Adrenal gland (tissue), 12 donors: Measurements from ENCODE around the gene TAC3. TPM values are rescaled to one million over a fixed set of nuclear protein-coding genes. Genes with fewer than 3 reads are reported as not detected.

Experiments used
- DNase-seq, 7 donors: peaks; one replicate each; pipeline ENCODE4 v3.0.0-alpha.2; 2019 to 2020
- H3K27ac ChIP-seq, 5 donors: fragments of 200-600 bp; sonication (generic) in 4 of 5; 1 replicate in 3 of 5; 2 replicates in 2 of 5; pipeline versions ENCODE4 v1.5.1 to v1.8.0; 2016 to 2020; ENCODE audit warnings: mild to moderate bottlenecking in 1 of 5
- H3K27me3 ChIP-seq: fragments of 200-600 bp; 2 replicates; pipeline ENCODE4 v1.8.0; 2021
- H3K36me3 ChIP-seq, 2 donors: fragments of 200-600 bp; replicated peaks in 1 of 2; 1 replicate in 1 of 2; 2 replicates in 1 of 2; pipeline versions ENCODE4 v1.5.1 to v1.8.0; 2018 to 2022
- H3K4me1 ChIP-seq, 2 donors: fragments of 200-600 bp; replicated peaks in 1 of 2; 1 replicate in 1 of 2; 2 replicates in 1 of 2; pipeline versions ENCODE4 v1.5.1 to v1.8.0; 2018 to 2021
- H3K4me3 ChIP-seq, 4 donors: fragments of 200-600 bp; sonication (generic) in 3 of 4; one replicate each; pipeline ENCODE4 v1.5.1; 2016 to 2018
- H3K9me3 ChIP-seq, 3 donors: fragments of 200-600 bp; sonication (generic) in 1 of 3; replicated peaks in 1 of 3; 1 replicate in 2 of 3; 2 replicates in 1 of 3; pipeline versions ENCODE4 v1.5.1 to v1.8.0; 2016 to 2021
- CTCF ChIP-seq, 6 experiments: fragments of 450-650 bp in 4 of 6; fragments of 200-600 bp in 2 of 6; sonication (generic) in 1 of 6; IDR thresholded peaks; 1 replicate in 5 of 6; 2 replicates in 1 of 6; pipeline versions ENCODE4 v1.5.1 to v1.8.0; 2016 to 2021; ENCODE audit warnings: antibody characterized with exemption in 6 of 6, mild to moderate bottlenecking in 2 of 6, moderate library complexity in 1 of 6
- POLR2A ChIP-seq, 2 donors: fragments of 450-650 bp; IDR thresholded peaks; one replicate each; pipeline ENCODE4 v1.6.1; 2017; ENCODE audit warnings: antibody characterized with exemption in 2 of 2, mild to moderate bottlenecking in 2 of 2, moderate library complexity in 1 of 2
- WGBS, 4 donors: extraction: QIAGEN DNeasy Blood & Tissue Kit in 2 of 4; methylation state at CpG; one replicate each; pipeline versions ENCODE4 v1.1.5 to v1.1.7; 2013 to 2017; 5-methylcytosine and 5-hydroxymethylcytosine counted together
- intact Hi-C, 2 donors: fragments of 100-400 bp; cut with DNase I; formaldehyde crosslinking; loops; one replicate each; pipeline versions ENCODE4 v1.14.1 to v1.15.0; 2022 to 2023
- polyA plus RNA-seq, 3 donors: library from polyadenylated mRNA; stranded (reverse); fragments of 200-250 nt in 2 of 3; fragments of 350-450 nt in 1 of 3; fragmentation: Illumina TruSeq in 1 of 3; extraction: RNeasy Lipid Tissue Mini Kit (QIAGEN cat#74804) in 1 of 3; gene quantifications; one replicate each; pipeline ENCODE4 v1.2.3, GENCODE V29; 2013 to 2014
- total RNA-seq, 9 donors: library from RNA; depleted of rRNA in 4 of 9; stranded (reverse); fragments of >200 nt in 4 of 9; fragments of 120-200 nt in 1 of 9; fragmentation: NEBNext Ultra II Directional in 1 of 9; extraction: Animal tissue kit (Norgen Biotek cat#: 25700) in 1 of 9; gene quantifications; one replicate each; pipeline versions ENCODE4 v1.1.0 to v1.2.4, GENCODE V29; 2013 to 2023
- donor health status: healthy with polysubstance abuse.
- donor health status: Bipolar disorder and iron deficiency.
- donor health status: DM: yes; HTN: yes; CAD: no.
- donor health status: DM: no; HTN: no; CAD: no.
- donor health status: DM: no; HTN: no; CAD: no.
- donor health status: DM: yes; HTN: yes; CAD: no.

TAC3 gene
- total and polyA plus RNA-seq, 12 donors = 0.39 to 1.1 (median 0.46) TPM; not detected in 9

- H3K4me1 ChIP-seq = no peaks in the 10 kb centered on the region
- intact Hi-C loops = no loop called here
- no peaks in the 10 kb centered on the region for H3K36me3 ChIP-seq
- H3K9me3 ChIP-seq = no peaks in the 10 kb centered on the region
- no peaks in the 10 kb centered on the region for H3K27me3 ChIP-seq
- no peak for DNase-seq
- WGBS, 4 donors = 70 to 74% (median 72%) methylated on average over 6 of the region's 6 CpGs
- TF ChIP-seq POLR2A (IDR thresholded peaks at IDR 0.05) = no peak
- no peak for TF ChIP-seq CTCF (IDR thresholded peaks at IDR 0.05)
- no peak overlapping the region for H3K4me3 ChIP-seq
- H3K27ac ChIP-seq = peak overlapping the region in 2 of 5 donors; percentile 5 to 76
These were observed 29.9 kb upstream of the TAC3 start for GRCh38 chr12:57046086-57046791.

DNA sequence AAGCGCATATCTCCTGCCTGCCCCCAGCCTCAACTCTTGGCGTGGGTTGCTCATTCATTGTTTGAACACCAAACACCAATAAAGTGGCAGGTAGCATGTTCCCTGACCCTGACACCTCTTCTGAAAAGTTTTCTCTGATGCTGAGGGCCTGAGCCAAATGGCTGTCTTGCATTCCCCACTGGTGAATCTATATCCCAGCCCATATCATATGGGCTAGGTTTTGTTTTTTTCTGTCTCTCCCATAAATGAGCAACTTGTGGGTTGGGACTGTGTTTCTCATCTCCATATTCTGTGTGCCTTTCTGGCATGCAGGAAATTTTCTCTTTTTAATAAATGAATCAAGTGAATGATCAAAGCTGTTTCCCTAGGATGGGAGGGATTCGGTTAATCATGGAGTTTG lies 28.6 kb upstream of the TAC3 start:
- H3K4me1 ChIP-seq = no peaks in the 10 kb centered on the region
- H3K4me3 ChIP-seq = no peak overlapping the region
- intact Hi-C loops = no loop called here
- H3K27me3 ChIP-seq = no peaks in the 10 kb centered on the region
- H3K36me3 ChIP-seq = no peaks in the 10 kb centered on the region
- 92 to 96% (median 95%) methylated on average over 3 of the region's 3 CpGs for WGBS, 4 donors
- no peaks in the 10 kb centered on the region for H3K9me3 ChIP-seq
- no peak overlapping the region for H3K27ac ChIP-seq
- no peak for TF ChIP-seq CTCF (IDR thresholded peaks at IDR 0.05)
- no peak for DNase-seq

- no peaks in the 10 kb centered on the region for H3K4me1 ChIP-seq
- DNase-seq = no peak
- no peak overlapping the region for H3K4me3 ChIP-seq
- H3K27ac ChIP-seq = no peak overlapping the region
- no peaks in the 10 kb centered on the region for H3K36me3 ChIP-seq
- 88 to 94% (median 92%) methylated on average over 6 of the region's 6 CpGs for WGBS, 4 donors
- no peaks in the 10 kb centered on the region for H3K9me3 ChIP-seq
- intact Hi-C loops = no loop called here
- TF ChIP-seq POLR2A (IDR thresholded peaks at IDR 0.05) = no peak
- TF ChIP-seq CTCF (IDR thresholded peaks at IDR 0.05) = no peak
- no peaks in the 10 kb centered on the region for H3K27me3 ChIP-seq
These were observed 28.1 kb upstream of the TAC3 start for GRCh38 chr12:57044468-57044867.

GRCh38 chr12:57042695-57043094 lies 26.4 kb upstream of the TAC3 start:
- no peaks in the 10 kb centered on the region for H3K4me1 ChIP-seq
- no peaks in the 10 kb centered on the region for H3K9me3 ChIP-seq
- no peak for DNase-seq
- intact Hi-C loops = no loop called here
- H3K27me3 ChIP-seq = no peaks in the 10 kb centered on the region
- no peak overlapping the region for H3K27ac ChIP-seq
- H3K4me3 ChIP-seq = no peak overlapping the region
- WGBS, 4 donors = 92 to 100% (median 95%) methylated on average over 2 of the region's 2 CpGs; no CpG with 5 or more reads in 1 of the 4 donors
- no peak for TF ChIP-seq CTCF (IDR thresholded peaks at IDR 0.05)
- TF ChIP-seq POLR2A (IDR thresholded peaks at IDR 0.05) = no peak
- H3K36me3 ChIP-seq = no peaks in the 10 kb centered on the region
